ENCODE results near the gene DYDC1. TPM values are rescaled to one million over a fixed set of nuclear protein-coding genes. Genes with fewer than 3 reads are reported as not detected.

The DYDC1 gene
- total RNA-seq, 2 experiments from 2014 or later, result not detected

DNA sequence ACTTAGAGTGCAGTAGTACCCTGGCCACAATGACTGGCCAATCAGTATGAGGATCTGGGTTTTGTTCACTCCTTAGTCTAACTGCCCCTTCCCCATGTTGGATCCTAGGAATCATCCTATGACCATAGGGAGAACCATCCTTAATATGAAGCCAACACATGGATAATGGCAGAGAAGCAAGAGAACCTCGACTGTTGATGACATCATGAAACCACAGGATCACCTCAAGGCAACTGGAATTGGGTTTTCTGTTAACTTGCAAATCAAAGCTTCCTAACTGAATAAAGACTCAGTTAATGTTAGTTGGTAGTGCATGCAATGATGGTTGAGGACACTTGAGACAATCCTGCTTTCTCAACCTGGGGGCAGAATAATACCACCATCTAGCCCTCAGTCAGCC is 48.5 kb upstream of the DYDC1 start:
- peaks cover 19% of the 10 kb centered on the region for H3K4me1 ChIP-seq (ENCODE audit: insufficient read depth, low read length)
- peaks cover 21% of the 10 kb centered on the region for H3K4me1 Mint-ChIP-seq (ENCODE audit: low read depth)
- peaks cover 4% of the 10 kb centered on the region for H3K36me3 Mint-ChIP-seq (ENCODE audit: low read depth)
- H3K36me3 ChIP-seq (ENCODE audit: insufficient read depth, low read length), result no peaks in the 10 kb centered on the region
- TF ChIP-seq, protein P1, sequence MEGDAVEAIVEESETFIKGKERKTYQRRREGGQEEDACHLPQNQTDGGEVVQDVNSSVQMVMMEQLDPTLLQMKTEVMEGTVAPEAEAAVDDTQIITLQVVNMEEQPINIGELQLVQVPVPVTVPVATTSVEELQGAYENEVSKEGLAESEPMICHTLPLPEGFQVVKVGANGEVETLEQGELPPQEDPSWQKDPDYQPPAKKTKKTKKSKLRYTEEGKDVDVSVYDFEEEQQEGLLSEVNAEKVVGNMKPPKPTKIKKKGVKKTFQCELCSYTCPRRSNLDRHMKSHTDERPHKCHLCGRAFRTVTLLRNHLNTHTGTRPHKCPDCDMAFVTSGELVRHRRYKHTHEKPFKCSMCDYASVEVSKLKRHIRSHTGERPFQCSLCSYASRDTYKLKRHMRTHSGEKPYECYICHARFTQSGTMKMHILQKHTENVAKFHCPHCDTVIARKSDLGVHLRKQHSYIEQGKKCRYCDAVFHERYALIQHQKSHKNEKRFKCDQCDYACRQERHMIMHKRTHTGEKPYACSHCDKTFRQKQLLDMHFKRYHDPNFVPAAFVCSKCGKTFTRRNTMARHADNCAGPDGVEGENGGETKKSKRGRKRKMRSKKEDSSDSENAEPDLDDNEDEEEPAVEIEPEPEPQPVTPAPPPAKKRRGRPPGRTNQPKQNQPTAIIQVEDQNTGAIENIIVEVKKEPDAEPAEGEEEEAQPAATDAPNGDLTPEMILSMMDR (IDR thresholded peaks at IDR 0.05), result no peak
- H3K4me3 ChIP-seq (ENCODE audit: low read length), result no peak overlapping the region
- no peak overlapping the region for H3K27ac Mint-ChIP-seq
- H3K4me3 Mint-ChIP-seq, result no peak overlapping the region
- ChIA-PET CTCF (interaction anchor here (0.6 to 1.8 kb wide), 5 partner anchors 8 to 101 kb away, joined by 3 to 7 read pairs (median 5); no protein-coding TSS in a partner anchor), POLR2A (interaction anchor here (1.5 kb wide), 1 partner anchor 94 kb away, joined by 4 read pairs; no protein-coding TSS in a partner anchor)
- no peak overlapping the region for H3K27ac ChIP-seq (ENCODE audit: low read depth in 1 of 2, low read length in 2 of 2)
- H3K9me3 Mint-ChIP-seq, result no peaks in the 10 kb centered on the region
- intact Hi-C loops (cut with DNase I, micrococcal nuclease), result no loop called here
- H3K9me3 ChIP-seq (ENCODE audit: control insufficient read depth in 1 of 2, insufficient read depth in 1 of 2, low read length in 2 of 2), result no peaks in the 10 kb centered on the region
- no peaks in the 10 kb centered on the region for H3K27me3 ChIP-seq (ENCODE audit: control insufficient read depth in 1 of 2, insufficient read depth in 2 of 2, low read length in 2 of 2)
- no peaks in the 10 kb centered on the region for H3K27me3 Mint-ChIP-seq
- DNase-seq, result no peak
- ATAC-seq (ENCODE audit: poor library complexity), result no peak

DNA sequence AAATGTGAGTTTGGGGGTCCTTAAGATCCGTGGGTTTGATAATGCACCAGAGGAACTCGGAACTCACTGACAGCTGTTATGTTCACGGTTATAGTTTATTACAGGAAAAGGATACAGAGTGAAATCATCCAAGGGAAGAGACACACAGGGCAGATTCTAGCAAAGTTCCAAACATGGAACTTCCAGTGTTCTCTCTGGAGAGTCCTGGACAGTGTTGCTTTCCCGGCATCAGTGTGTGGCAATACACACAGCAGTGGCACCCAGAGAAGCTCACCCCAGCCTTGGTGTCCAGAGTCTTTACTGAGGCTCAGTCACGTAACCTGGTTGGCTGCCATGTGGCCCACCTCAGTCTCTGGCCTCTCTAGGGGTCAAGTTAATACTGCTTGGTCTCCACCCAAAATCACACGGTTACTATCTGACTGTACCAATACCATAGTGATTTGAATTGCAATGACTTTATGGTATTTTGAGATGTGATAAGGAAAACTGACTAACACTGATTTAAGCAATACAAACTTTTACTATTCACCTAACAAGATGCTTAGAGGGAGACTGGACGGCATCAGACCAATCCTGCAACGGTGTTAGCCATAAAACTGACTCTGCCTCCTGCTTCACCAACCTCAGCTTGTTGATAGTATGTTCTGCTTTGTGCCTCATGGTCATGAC is 43.7 kb upstream of the DYDC1 start:
- ATAC-seq (ENCODE audit: poor library complexity) (no peak), DNase-seq (no peak)
- Mint-ChIP-seq H3K9me3 (no peaks in the 10 kb centered on the region), H3K27ac (no peak overlapping the region), H3K36me3 (ENCODE audit: low read depth) (no peaks in the 10 kb centered on the region), H3K27me3 (no peaks in the 10 kb centered on the region), H3K4me3 (no peak overlapping the region), H3K4me1 (ENCODE audit: low read depth) (no peaks in the 10 kb centered on the region)
- H3K4me1 ChIP-seq (ENCODE audit: insufficient read depth, low read length), result no peaks in the 10 kb centered on the region
- no peaks in the 10 kb centered on the region for H3K9me3 ChIP-seq (ENCODE audit: control insufficient read depth in 1 of 2, insufficient read depth in 1 of 2, low read length in 2 of 2)
- H3K27ac ChIP-seq (ENCODE audit: low read depth in 1 of 2, low read length in 2 of 2), result no peak overlapping the region
- no peaks in the 10 kb centered on the region for H3K36me3 ChIP-seq (ENCODE audit: insufficient read depth, low read length)
- ChIA-PET CTCF (no interaction called here), POLR2A (no interaction called here)
- TF ChIP-seq, protein P1 (IDR thresholded peaks at IDR 0.05), result no peak
- intact Hi-C loops (cut with DNase I, micrococcal nuclease), result no loop called here
- H3K4me3 ChIP-seq (ENCODE audit: low read length), result no peak overlapping the region
- no peaks in the 10 kb centered on the region for H3K27me3 ChIP-seq (ENCODE audit: control insufficient read depth in 1 of 2, insufficient read depth in 2 of 2, low read length in 2 of 2)

DNA sequence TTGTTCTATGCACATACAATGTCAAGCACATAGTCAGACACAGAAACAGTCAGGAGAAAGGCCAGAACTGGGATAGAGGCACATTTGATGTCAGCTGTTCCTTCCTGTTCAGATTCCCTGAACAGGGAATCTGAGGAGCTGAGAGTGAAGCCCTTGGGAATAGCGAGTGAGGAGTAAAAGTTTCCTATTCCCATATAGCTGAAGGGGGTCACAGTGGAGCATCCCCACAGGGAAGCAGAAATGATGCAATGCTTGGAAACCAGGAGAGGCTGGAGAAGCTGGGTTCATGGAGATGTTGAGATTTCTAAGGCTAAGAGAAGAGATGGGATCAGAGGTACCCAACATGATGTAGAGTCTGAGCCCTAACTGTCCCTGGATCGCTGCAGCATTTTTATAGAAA is 40.5 kb upstream of the DYDC1 start:
- no peaks in the 10 kb centered on the region for H3K36me3 ChIP-seq (ENCODE audit: insufficient read depth, low read length)
- Mint-ChIP-seq H3K27me3 (no peaks in the 10 kb centered on the region), H3K27ac (no peak overlapping the region), H3K36me3 (ENCODE audit: low read depth) (no peaks in the 10 kb centered on the region), H3K9me3 (no peaks in the 10 kb centered on the region), H3K4me1 (ENCODE audit: low read depth) (no peaks in the 10 kb centered on the region), H3K4me3 (no peak overlapping the region)
- TF ChIP-seq, protein P1 (IDR thresholded peaks at IDR 0.05), result no peak
- POLR2A ChIA-PET, result no interaction called here
- intact Hi-C loops (cut with DNase I, micrococcal nuclease), result no loop called here
- H3K27ac ChIP-seq (ENCODE audit: low read depth in 1 of 2, low read length in 2 of 2), result no peak overlapping the region
- CTCF ChIA-PET, result interaction anchor here (0.8 to 1.1 kb wide), 2 partner anchors 8 to 108 kb away, joined by 5 read pairs; no protein-coding TSS in a partner anchor
- no peaks in the 10 kb centered on the region for H3K9me3 ChIP-seq (ENCODE audit: control insufficient read depth in 1 of 2, insufficient read depth in 1 of 2, low read length in 2 of 2)
- no peak for DNase-seq
- H3K4me3 ChIP-seq (ENCODE audit: low read length), result no peak overlapping the region
- ATAC-seq (ENCODE audit: poor library complexity), result no peak
- no peaks in the 10 kb centered on the region for H3K4me1 ChIP-seq (ENCODE audit: insufficient read depth, low read length)
- no peaks in the 10 kb centered on the region for H3K27me3 ChIP-seq (ENCODE audit: control insufficient read depth in 1 of 2, insufficient read depth in 2 of 2, low read length in 2 of 2)
